ENCODE measurements around the gene FOSL2.

Gene FOSL2

DNA sequence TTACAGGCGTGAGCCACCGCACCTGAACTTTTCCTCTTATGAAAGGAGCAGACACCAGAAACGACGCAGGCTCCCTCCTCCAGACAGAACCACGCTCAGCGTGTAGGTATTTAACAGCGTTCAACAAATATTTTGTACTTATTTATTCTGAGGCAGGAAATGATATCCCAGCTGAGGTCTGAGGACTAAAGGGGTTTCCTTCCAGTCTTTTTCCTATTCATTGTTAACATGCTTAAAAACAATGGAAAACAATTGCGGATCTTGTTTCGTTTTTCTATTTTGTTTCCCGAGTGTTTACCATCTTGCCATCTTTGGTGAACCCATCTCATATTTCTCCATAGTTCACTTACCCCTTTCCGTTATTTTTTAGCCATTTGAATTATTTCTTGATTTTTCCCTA is 43.7 kb upstream of the FOSL2 start:
- no peaks in the 10 kb centered on the region for H4K20me1 ChIP-seq (ENCODE audit: insufficient read depth)
- TF ChIP-seq, protein P1, sequence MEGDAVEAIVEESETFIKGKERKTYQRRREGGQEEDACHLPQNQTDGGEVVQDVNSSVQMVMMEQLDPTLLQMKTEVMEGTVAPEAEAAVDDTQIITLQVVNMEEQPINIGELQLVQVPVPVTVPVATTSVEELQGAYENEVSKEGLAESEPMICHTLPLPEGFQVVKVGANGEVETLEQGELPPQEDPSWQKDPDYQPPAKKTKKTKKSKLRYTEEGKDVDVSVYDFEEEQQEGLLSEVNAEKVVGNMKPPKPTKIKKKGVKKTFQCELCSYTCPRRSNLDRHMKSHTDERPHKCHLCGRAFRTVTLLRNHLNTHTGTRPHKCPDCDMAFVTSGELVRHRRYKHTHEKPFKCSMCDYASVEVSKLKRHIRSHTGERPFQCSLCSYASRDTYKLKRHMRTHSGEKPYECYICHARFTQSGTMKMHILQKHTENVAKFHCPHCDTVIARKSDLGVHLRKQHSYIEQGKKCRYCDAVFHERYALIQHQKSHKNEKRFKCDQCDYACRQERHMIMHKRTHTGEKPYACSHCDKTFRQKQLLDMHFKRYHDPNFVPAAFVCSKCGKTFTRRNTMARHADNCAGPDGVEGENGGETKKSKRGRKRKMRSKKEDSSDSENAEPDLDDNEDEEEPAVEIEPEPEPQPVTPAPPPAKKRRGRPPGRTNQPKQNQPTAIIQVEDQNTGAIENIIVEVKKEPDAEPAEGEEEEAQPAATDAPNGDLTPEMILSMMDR (conservative IDR thresholded peaks at IDR 0.05; ENCODE audit: low read depth, low read length): no peak
- no peak overlapping the region for H3K27ac ChIP-seq
- no peaks in the 10 kb centered on the region for H3K79me2 ChIP-seq (ENCODE audit: insufficient read depth, low read depth)
- H3K4me2 ChIP-seq: no peak overlapping the region
- no peaks in the 10 kb centered on the region for H3K4me1 ChIP-seq (ENCODE audit: low read depth, poor library complexity, severe bottlenecking)
- no peaks in the 10 kb centered on the region for H3K27me3 ChIP-seq (ENCODE audit: insufficient read depth, low read depth)
- H3K36me3 ChIP-seq (ENCODE audit: insufficient read depth): no peaks in the 10 kb centered on the region
- H3K4me3 ChIP-seq (IDR thresholded peaks at IDR 0.05; ENCODE audit: insufficient read depth, low read depth, low read length): no peak overlapping the region
- H2AFZ ChIP-seq (ENCODE audit: low read depth): no peak overlapping the region
- no peak overlapping the region for H3K9ac ChIP-seq

DNA sequence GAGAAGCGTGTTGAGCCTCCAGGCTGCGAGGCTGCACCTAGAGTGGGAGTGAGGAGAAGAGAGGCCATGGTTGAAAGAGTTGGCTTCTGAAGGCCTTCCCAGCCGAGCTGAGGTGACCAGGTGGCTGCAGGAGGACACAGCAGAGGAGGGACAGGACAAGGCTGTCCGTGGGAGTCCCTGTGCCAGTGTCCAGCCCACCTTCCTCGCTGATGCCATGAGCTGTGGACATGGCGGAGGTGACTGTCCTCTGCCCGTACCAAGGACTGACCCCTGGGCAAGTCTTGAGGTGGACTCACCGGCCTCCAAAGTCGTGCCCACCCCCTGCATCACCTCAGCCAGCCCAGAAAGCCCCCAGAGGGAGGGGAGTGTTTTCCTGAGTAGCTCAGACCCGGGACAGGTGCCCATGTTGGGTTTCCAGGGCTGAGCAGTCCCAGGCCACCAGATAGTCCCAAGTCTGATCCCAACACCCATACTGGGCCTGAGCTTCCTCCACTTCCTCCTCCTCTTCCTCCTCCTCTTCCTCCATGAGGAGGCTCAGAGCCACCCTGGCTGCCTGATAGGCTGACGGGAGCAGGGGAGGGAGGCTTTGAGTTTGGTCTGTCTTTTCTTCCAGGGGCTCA is 43.0 kb upstream of the FOSL2 start:
- H3K36me3 ChIP-seq (ENCODE audit: insufficient read depth): no peaks in the 10 kb centered on the region
- H3K4me1 ChIP-seq (ENCODE audit: low read depth, poor library complexity, severe bottlenecking): no peaks in the 10 kb centered on the region
- H3K4me2 ChIP-seq: no peak overlapping the region
- no peaks in the 10 kb centered on the region for H4K20me1 ChIP-seq (ENCODE audit: insufficient read depth)
- no peaks in the 10 kb centered on the region for H3K79me2 ChIP-seq (ENCODE audit: insufficient read depth, low read depth)
- H3K27me3 ChIP-seq (ENCODE audit: insufficient read depth, low read depth): no peaks in the 10 kb centered on the region
- TF ChIP-seq, protein P1 (conservative IDR thresholded peaks at IDR 0.05; ENCODE audit: low read depth, low read length): no peak
- no peak overlapping the region for H3K4me3 ChIP-seq (IDR thresholded peaks at IDR 0.05; ENCODE audit: insufficient read depth, low read depth, low read length)
- H2AFZ ChIP-seq (ENCODE audit: low read depth): no peak overlapping the region
- H3K9ac ChIP-seq: no peak overlapping the region
- H3K27ac ChIP-seq: no peak overlapping the region

DNA sequence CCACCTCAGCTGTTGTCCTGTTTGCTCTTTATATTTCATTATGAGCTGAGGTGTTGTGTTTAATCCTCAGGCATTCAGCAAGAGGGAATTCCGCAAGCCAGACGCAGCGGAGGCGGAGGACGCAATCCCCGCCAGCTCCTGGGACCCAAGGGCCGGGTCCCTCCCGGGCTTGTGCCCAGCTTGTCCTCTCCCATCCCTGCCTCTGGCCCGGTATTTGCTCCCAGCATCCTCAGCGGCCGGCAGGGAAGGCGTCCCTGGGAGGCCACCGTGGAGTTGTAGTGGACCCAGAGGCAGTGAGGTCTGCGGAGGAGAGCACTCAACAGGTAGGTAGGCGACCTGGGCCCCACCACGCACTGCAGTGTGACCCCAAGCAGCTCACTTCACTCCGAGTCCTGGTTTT is 42.5 kb upstream of the FOSL2 start:
- H3K4me3 ChIP-seq (IDR thresholded peaks at IDR 0.05; ENCODE audit: insufficient read depth, low read depth, low read length): no peak overlapping the region
- no peaks in the 10 kb centered on the region for H4K20me1 ChIP-seq (ENCODE audit: insufficient read depth)
- no peak overlapping the region for H3K9ac ChIP-seq

DNA sequence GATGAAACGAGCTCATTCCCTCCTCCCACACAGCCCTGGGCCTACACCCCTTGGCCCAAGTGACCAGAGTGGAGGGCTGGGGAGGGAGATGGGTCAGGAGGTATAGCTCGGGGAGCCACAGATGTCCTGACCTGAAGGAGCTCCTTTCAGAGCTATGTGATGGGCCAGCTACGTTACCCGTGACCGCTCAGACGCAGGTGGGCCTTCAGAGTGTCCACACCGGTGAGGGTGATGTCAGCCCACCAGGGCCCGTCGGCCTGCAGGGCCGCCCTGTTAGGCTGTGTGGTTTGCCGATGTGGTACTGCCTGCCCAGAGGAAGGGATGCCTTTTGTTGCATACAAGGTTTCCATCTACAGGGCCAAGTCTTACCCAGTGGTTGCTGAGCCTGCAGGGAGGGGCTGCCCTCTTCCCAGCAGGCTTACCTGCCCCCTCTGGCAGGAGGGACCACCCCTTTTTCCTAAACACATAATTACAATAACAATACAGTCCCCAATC is 41.8 kb upstream of the FOSL2 start:
- H3K4me2 ChIP-seq: no peak overlapping the region
- no peak overlapping the region for H2AFZ ChIP-seq (ENCODE audit: low read depth)
- no peak overlapping the region for H3K4me3 ChIP-seq (IDR thresholded peaks at IDR 0.05; ENCODE audit: insufficient read depth, low read depth, low read length)
- TF ChIP-seq, protein P1 (conservative IDR thresholded peaks at IDR 0.05; ENCODE audit: low read depth, low read length): no peak
- no peaks in the 10 kb centered on the region for H3K79me2 ChIP-seq (ENCODE audit: insufficient read depth, low read depth)
- no peaks in the 10 kb centered on the region for H3K36me3 ChIP-seq (ENCODE audit: insufficient read depth)
- no peaks in the 10 kb centered on the region for H3K4me1 ChIP-seq (ENCODE audit: low read depth, poor library complexity, severe bottlenecking)
- no peaks in the 10 kb centered on the region for H3K27me3 ChIP-seq (ENCODE audit: insufficient read depth, low read depth)
- no peak overlapping the region for H3K9ac ChIP-seq
- H3K27ac ChIP-seq: no peak overlapping the region
- no peaks in the 10 kb centered on the region for H4K20me1 ChIP-seq (ENCODE audit: insufficient read depth)

More for the DNA sequence above, 42.5 kb upstream of the FOSL2 start:
- no peak overlapping the region for H3K27ac ChIP-seq
- no peaks in the 10 kb centered on the region for H3K79me2 ChIP-seq (ENCODE audit: insufficient read depth, low read depth)
- H3K4me2 ChIP-seq: no peak overlapping the region
- TF ChIP-seq, protein P1 (conservative IDR thresholded peaks at IDR 0.05; ENCODE audit: low read depth, low read length): no peak
- H2AFZ ChIP-seq (ENCODE audit: low read depth): no peak overlapping the region
- no peaks in the 10 kb centered on the region for H3K27me3 ChIP-seq (ENCODE audit: insufficient read depth, low read depth)
- no peaks in the 10 kb centered on the region for H3K4me1 ChIP-seq (ENCODE audit: low read depth, poor library complexity, severe bottlenecking)
- no peaks in the 10 kb centered on the region for H3K36me3 ChIP-seq (ENCODE audit: insufficient read depth)

Data from KMS-11 (cell line).